B cell (primary cell): Measurements from ENCODE around the gene HEYL. TPM values are rescaled to one million over a fixed set of nuclear protein-coding genes. Genes with fewer than 3 reads are reported as not detected.
A peak's percentile ranks its signal among the peaks of the same experiment; 100 is the strongest.
"Not testable (repeated sequence)": the region's sequence is repeated elsewhere in the genome, so short reads cannot be mapped to it uniquely, and the experiment has no call there.

Source experiments
- ATAC-seq: fragments of 200-7000 bp; cut with Tn5 transposase; one replicate; pipeline ENCODE4 v1.10.0; 2021; ENCODE audit warnings: low read depth, mild to moderate bottlenecking, moderate number of reproducible peaks, moderate library complexity
- CTCF ChIA-PET: fragments of 350-600 bp; sonication (Branson Sonifier 250); formaldehyde crosslinking; loops from one replicate; lab custom pipeline; 2021; ENCODE audit warnings: antibody characterized with exemption, inconsistent platforms; lab: Charles Lee
- POLR2A ChIA-PET: fragments of 350-600 bp; sonication (Branson Sonifier 250); formaldehyde crosslinking; loops from one replicate; lab custom pipeline; 2021; ENCODE audit warnings: antibody characterized with exemption; lab: Charles Lee
- DNase-seq: peaks from one replicate; pipeline ENCODE4 v3.0.0; 2013
- H2AFZ ChIP-seq: 2 replicates; pipeline ENCODE4 v1.6.1; 2012; ENCODE audit warnings: mild to moderate bottlenecking, low read depth, low read length; ENCODE audit not compliant: insufficient read depth, poor library complexity, severe bottlenecking
- H3K27ac ChIP-seq, 2 donors: 1 replicate in 1 of 2; 2 replicates in 1 of 2; pipeline ENCODE4 v1.5.1; 2012 to 2013; ENCODE audit warnings: low read length in 2 of 2, mild to moderate bottlenecking in 2 of 2, moderate library complexity in 1 of 2
- H3K27me3 ChIP-seq, 4 experiments: fragments of 200-600 bp in 1 of 4; sonication (generic) in 1 of 4; replicated peaks in 1 of 4; 1 replicate in 2 of 4; 2 replicates in 2 of 4; pipeline versions ENCODE4 v1.6.1 to v1.7.0; 2013 to 2016; ENCODE audit warnings: low read length in 3 of 4, mild to moderate bottlenecking in 2 of 4, mixed read lengths in 1 of 4, moderate library complexity in 1 of 4; ENCODE audit not compliant: insufficient read depth in 4 of 4, control insufficient read depth in 3 of 4; ENCODE audit errors: control extremely low read depth in 1 of 4
- H3K36me3 ChIP-seq, 2 experiments: replicated peaks in 1 of 2; 1 replicate in 1 of 2; 2 replicates in 1 of 2; pipeline versions ENCODE4 v1.6.1 to v1.7.1; 2013; ENCODE audit warnings: low read length in 1 of 2; ENCODE audit not compliant: insufficient read depth in 2 of 2, control insufficient read depth in 1 of 2; ENCODE audit errors: control extremely low read depth in 1 of 2, extremely low read depth in 1 of 2
- H3K4me1 ChIP-seq, 2 donors: fragments of 200-600 bp in 1 of 2; sonication (generic) in 1 of 2; 1 replicate in 1 of 2; 2 replicates in 1 of 2; pipeline versions ENCODE4 v1.5.1 to v1.6.1; 2013 to 2017; ENCODE audit warnings: low read length in 2 of 2; ENCODE audit not compliant: control insufficient read depth in 2 of 2, insufficient read depth in 2 of 2
- H3K4me2 ChIP-seq: replicated peaks from 2 replicates; pipeline ENCODE3; 2012; ENCODE audit warnings: mild to moderate bottlenecking, low read depth, low read length; ENCODE audit not compliant: poor library complexity, severe bottlenecking
- H3K4me3 ChIP-seq, 5 experiments: fragments of 200-600 bp in 1 of 5; sonication (generic) in 1 of 5; 1 replicate in 3 of 5; 2 replicates in 2 of 5; pipeline versions ENCODE4 v1.5.1 to v1.7.0; 2011 to 2016; ENCODE audit warnings: low read length in 4 of 5, mild to moderate bottlenecking in 4 of 5, low read depth in 2 of 5, control low read depth in 1 of 5, moderate library complexity in 1 of 5; ENCODE audit not compliant: insufficient read depth in 1 of 5; ENCODE audit errors: control extremely low read depth in 1 of 5, extremely low read depth in 1 of 5
- H3K79me2 ChIP-seq: fragments of 200-600 bp; sonication (generic); one replicate; pipeline ENCODE4 v1.6.0; 2016; ENCODE audit warnings: low read length; ENCODE audit not compliant: control insufficient read depth, insufficient read depth
- H3K9ac ChIP-seq: fragments of 200-600 bp; sonication (generic); 2 replicates; pipeline ENCODE4 v1.6.1; 2017; ENCODE audit warnings: mild to moderate bottlenecking, low read length, moderate library complexity
- H3K9me3 ChIP-seq, 3 donors: one replicate each; pipeline versions ENCODE4 v1.6.1 to v1.7.1; 2013; ENCODE audit warnings: low read length in 2 of 3; ENCODE audit not compliant: control insufficient read depth in 2 of 3, insufficient read depth in 1 of 3; ENCODE audit errors: control extremely low read depth in 1 of 3
- H4K20me1 ChIP-seq: 2 replicates; pipeline ENCODE4 v1.6.0; 2012; ENCODE audit warnings: mild to moderate bottlenecking, low read length; ENCODE audit not compliant: insufficient read depth, control insufficient read depth, poor library complexity, severe bottlenecking
- H3K27ac Mint-ChIP-seq: one replicate; pipeline ENCODE4 v1.8.0; 2021; ENCODE audit warnings: mixed read lengths
- H3K27me3 Mint-ChIP-seq: one replicate; pipeline ENCODE4 v1.8.0; 2021; ENCODE audit warnings: mixed read lengths
- H3K4me1 Mint-ChIP-seq: one replicate; pipeline ENCODE4 v1.8.0; 2021; ENCODE audit warnings: mixed read lengths
- H3K4me3 Mint-ChIP-seq: one replicate; pipeline ENCODE4 v1.8.0; 2021; ENCODE audit warnings: mixed read lengths
- H3K9me3 Mint-ChIP-seq: one replicate; pipeline ENCODE4 v1.8.0; 2022; ENCODE audit warnings: mixed read lengths; ENCODE audit not compliant: insufficient read depth
- EZH2 ChIP-seq: IDR thresholded peaks from 2 replicates; pipeline ENCODE4 v1.6.1; 2012; ENCODE audit warnings: borderline replicate concordance, low read depth, mild to moderate bottlenecking, moderate library complexity, low read length; ENCODE audit not compliant: insufficient read depth, poor library complexity, severe bottlenecking
- WGBS: methylation state at CpG from one replicate; pipeline ENCODE4 v1.1.5; 2013; ENCODE audit warnings: missing lambda C conversion rate; ENCODE audit not compliant: insufficient coverage; 5-methylcytosine and 5-hydroxymethylcytosine counted together
- intact Hi-C: fragments of 100-400 bp; cut with micrococcal nuclease; formaldehyde crosslinking; loops from one replicate; pipeline ENCODE4 v1.10.0; 2022
- polyA plus RNA-seq: library from polyadenylated mRNA; depleted of rRNA; stranded (reverse); fragments of >200 nt; gene quantifications from 2 replicates; pipeline ENCODE4 v1.2.3, GENCODE V29; 2012
- total RNA-seq, 2 donors: library from RNA; stranded (reverse); fragments of 120-200 nt in 1 of 2; gene quantifications; 1 replicate in 1 of 2; 2 replicates in 1 of 2; pipeline versions ENCODE4 v1.2.3 to v1.2.4, GENCODE V29; 2013 to 2022
- TF ChIP-seq, protein P1 (sequence below): fragments of 200-600 bp; IDR thresholded peaks from one replicate; pipeline ENCODE4 v1.8.0; 2022; ENCODE audit warnings: antibody characterized with exemption, mild to moderate bottlenecking

The HEYL gene
- total and polyA plus RNA-seq, 2 donors (not counting 1 experiment from before 2014, with no cell fraction given), result 0.12 TPM; not detected in 1

DNA sequence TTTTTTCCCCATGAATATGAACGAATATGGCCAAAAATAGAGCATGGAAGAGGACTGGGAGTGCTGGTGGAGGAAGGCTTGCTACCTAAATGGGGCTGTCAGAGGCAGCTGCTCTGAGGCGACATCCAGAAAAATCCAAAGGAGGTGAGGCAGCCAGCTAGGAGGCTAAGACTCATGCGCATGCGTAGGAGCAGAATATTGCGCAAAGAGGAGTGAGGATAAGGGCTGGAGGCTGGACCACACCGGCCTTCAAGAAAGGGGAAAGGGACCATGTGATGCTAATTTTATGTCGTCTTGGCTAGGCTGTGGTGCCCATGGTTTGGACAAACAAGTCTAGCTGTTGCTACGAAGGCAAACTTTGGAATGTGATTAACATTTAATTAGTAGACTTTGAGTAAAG lies 30.5 kb downstream of the HEYL start:
- Histone ChIP-seq H3K4me3 (no peak overlapping the region), H3K27me3 (peaks cover 0 to 8% (median 0%) of the 10 kb centered on the region in 4 experiments), H4K20me1 (no peaks in the 10 kb centered on the region), H3K27ac (no peak overlapping the region), H3K4me2 (no peak overlapping the region), H3K4me1 (peaks cover 0 to 10% of the 10 kb centered on the region in 2 donors), H2AFZ (peak overlapping the region; percentile 65), H3K9ac (no peak overlapping the region), H3K9me3 (no peaks in the 10 kb centered on the region), H3K79me2 (no peaks in the 10 kb centered on the region), H3K36me3 (no peaks in the 10 kb centered on the region)
- WGBS, result 88% methylated on average over 8 of the region's 8 CpGs
- H3K4me3 Mint-ChIP-seq, result no peak overlapping the region
- ATAC-seq (no peak), DNase-seq (no peak)
- peaks cover 10% of the 10 kb centered on the region for H3K27me3 Mint-ChIP-seq
- no peaks in the 10 kb centered on the region for H3K9me3 Mint-ChIP-seq
- TF ChIP-seq, protein P1, sequence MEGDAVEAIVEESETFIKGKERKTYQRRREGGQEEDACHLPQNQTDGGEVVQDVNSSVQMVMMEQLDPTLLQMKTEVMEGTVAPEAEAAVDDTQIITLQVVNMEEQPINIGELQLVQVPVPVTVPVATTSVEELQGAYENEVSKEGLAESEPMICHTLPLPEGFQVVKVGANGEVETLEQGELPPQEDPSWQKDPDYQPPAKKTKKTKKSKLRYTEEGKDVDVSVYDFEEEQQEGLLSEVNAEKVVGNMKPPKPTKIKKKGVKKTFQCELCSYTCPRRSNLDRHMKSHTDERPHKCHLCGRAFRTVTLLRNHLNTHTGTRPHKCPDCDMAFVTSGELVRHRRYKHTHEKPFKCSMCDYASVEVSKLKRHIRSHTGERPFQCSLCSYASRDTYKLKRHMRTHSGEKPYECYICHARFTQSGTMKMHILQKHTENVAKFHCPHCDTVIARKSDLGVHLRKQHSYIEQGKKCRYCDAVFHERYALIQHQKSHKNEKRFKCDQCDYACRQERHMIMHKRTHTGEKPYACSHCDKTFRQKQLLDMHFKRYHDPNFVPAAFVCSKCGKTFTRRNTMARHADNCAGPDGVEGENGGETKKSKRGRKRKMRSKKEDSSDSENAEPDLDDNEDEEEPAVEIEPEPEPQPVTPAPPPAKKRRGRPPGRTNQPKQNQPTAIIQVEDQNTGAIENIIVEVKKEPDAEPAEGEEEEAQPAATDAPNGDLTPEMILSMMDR, result no peak
- no peak for TF ChIP-seq EZH2
- POLR2A ChIA-PET, result no interaction called here
- CTCF ChIA-PET, result interaction anchor here (1.0 to 8.8 kb wide), 9 partner anchors 9 to 191 kb away, joined by 3 to 190 read pairs (median 6); partner anchors contain the start of gene PABPC4
- no peak overlapping the region for H3K27ac Mint-ChIP-seq
- intact Hi-C loops, result loop anchor here (10.0 kb wide), 1 partner anchor 366 kb away; no protein-coding TSS in a partner anchor
- peaks cover 10% of the 10 kb centered on the region for H3K4me1 Mint-ChIP-seq

DNA sequence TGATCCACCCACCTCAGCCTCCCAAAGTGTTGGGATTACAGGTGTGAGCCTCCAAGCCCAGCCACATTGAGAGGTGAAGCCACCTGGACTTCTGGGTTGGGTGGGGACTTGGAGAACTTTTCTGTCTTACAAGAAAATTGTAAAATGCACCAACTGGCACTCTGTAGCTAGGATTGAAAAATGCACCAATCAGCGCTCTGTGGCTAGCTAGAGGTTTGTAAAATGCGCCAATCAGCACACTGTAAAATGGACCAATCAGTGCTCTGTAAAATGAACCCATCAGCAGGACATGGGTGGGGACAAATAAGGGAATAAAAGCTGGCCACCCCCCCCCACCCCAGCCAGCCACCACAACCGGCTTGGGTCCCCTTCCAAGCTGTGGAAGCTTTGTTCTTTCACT lies 35.8 kb downstream of the HEYL start:
- DNase-seq, H3K36me3 ChIP-seq, H3K27ac Mint-ChIP-seq, H3K27ac ChIP-seq, H3K27me3 ChIP-seq, POLR2A ChIA-PET, H3K79me2 ChIP-seq, H3K4me1 Mint-ChIP-seq, H2AFZ ChIP-seq, H3K9ac ChIP-seq, H3K4me3 Mint-ChIP-seq, H4K20me1 ChIP-seq, H3K4me3 ChIP-seq, H3K9me3 ChIP-seq, H3K9me3 Mint-ChIP-seq, H3K4me2 ChIP-seq, H3K4me1 ChIP-seq, ATAC-seq: not testable (repeated sequence)
- intact Hi-C loops, result loop anchor here (10.0 kb wide), 1 partner anchor 371 kb away; no protein-coding TSS in a partner anchor
- CTCF ChIA-PET, result interaction anchor here (1.5 to 8.8 kb wide), 2 partner anchors 52 to 196 kb away, joined by 7 to 190 read pairs; no protein-coding TSS in a partner anchor
- WGBS, result 100% methylated on average over 2 of the region's 3 CpGs
- H3K27me3 Mint-ChIP-seq, result peaks cover 24% of the 10 kb centered on the region

DNA sequence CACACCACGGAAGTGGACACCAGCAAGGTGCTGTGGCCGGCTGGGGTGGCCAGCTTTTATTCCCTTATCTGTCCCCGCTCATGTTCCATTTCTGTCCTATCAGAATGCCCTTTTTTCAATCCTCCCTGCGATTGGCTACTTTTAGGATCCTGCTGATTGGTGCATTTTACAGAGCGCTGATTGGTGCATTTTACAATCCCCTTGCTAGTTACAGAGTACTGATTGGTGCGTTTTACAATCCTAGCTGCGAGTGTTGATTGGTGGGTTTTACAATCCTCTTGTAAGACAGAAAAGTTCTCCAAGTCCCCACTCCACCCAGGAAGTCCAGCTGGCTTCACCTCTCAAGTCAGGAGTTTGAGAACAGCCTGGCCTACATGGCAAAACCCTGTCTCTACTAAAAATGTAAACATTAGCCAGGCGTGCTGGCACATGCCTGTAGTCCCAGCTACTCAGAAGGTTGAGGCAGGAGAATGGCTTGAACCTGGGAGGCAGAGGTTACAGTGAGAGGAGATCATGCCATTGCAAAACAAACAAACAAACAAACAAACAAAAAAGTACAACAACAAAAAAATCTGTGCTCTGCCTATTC lies 37.7 kb downstream of the HEYL start:
- H3K27me3 ChIP-seq, H3K27ac Mint-ChIP-seq, H3K36me3 ChIP-seq, H2AFZ ChIP-seq, ATAC-seq, POLR2A ChIA-PET, H3K9me3 ChIP-seq, H3K79me2 ChIP-seq, DNase-seq, H3K4me3 Mint-ChIP-seq, H3K4me3 ChIP-seq, H3K4me2 ChIP-seq, H3K4me1 Mint-ChIP-seq, H3K9me3 Mint-ChIP-seq, H4K20me1 ChIP-seq, H3K9ac ChIP-seq, H3K27ac ChIP-seq, H3K4me1 ChIP-seq: not testable (repeated sequence)
- H3K27me3 Mint-ChIP-seq, result peaks cover 28% of the 10 kb centered on the region
- CTCF ChIA-PET, result interaction anchor here (0.6 to 1.4 kb wide), 2 partner anchors 56 to 715 kb away, joined by 3 to 4 read pairs; no protein-coding TSS in a partner anchor
- intact Hi-C loops, result loop anchor here (10.0 kb wide), 1 partner anchor 373 kb away; no protein-coding TSS in a partner anchor
- 97% methylated on average over 5 of the region's 8 CpGs for WGBS
